Activated CD4-positive, CD25-positive, alpha-beta regulatory T cell treated with anti-CD3 and anti-CD28 coated beads, Interleukin-2, amount 50 U/mL, for 16 hours (primary cell): Measurements from ENCODE around the gene WDR41.
"Not testable (repeated sequence)": the region's sequence is repeated elsewhere in the genome, so short reads cannot be mapped to it uniquely, and the experiment has no call there.

ENCODE experiments used
- DNase-seq: peaks from one replicate; pipeline ENCODE4 v3.0.0-alpha.2; 2020; ENCODE audit warnings: low read depth, low spot score

Gene WDR41

DNA sequence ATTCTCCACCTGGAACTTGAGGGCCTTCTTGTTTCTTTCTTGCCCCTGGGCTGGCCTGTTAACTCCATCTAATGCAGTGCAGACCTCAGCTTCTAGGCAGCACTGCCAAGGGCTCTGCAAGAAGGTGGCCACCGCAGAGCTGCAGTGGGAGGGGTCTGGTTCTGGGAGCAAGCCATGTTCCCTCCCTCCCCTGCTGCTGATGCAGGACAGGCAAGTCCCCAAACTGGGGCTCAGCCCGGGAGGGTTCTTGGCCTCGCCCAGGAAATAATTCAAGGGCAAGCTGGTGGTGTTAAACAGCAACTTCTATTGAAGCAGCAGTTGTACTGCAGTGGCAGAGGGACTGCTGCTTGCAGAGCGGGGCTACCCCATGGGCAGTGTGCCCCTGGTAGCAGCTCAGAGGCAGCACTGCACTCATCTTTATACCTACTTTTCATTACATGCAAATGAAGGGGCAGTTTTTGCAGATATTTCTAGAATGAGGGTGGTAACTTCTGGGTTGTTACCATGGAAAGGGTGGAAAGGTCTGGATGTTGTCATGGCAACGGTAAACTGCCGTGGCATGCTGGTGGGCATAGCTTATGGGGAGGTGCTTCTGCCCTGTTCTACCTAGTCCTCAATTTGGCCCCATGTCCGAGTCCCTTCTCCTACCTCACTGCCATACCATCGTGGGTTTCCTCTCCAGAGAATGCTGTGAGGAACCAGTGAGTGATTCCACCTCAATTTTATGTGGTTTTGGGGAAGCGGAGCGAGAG is 82.1 kb downstream of the WDR41 start:
- no peak for DNase-seq

DNA sequence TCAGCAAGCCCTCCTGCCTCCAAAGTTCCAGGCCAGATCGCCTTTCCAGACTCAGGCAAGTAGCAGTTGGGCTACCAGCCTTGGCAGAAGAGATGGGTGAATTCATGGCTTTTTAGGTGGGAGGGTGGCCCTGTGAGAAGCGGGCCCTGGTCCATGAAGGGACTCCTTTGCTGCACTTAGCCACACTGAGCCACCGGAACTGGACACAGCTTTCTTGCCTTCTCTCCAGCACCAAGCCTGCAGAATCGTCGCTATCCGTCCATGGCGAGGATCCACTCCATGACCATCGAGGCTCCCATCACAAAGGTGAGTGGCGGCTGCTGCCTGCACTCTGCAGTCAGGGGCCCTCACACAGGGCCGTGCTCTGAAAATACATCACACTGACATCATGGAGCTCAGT is 85.0 kb downstream of the WDR41 start:
- no peak for DNase-seq

- DNase-seq: no peak
Observed at GRCh38 chr5:77402796-77403195, 89.3 kb downstream of the WDR41 start.

GRCh38 chr5:77400645-77401044 is 91.5 kb downstream of the WDR41 start:
- DNase-seq: no peak

DNA sequence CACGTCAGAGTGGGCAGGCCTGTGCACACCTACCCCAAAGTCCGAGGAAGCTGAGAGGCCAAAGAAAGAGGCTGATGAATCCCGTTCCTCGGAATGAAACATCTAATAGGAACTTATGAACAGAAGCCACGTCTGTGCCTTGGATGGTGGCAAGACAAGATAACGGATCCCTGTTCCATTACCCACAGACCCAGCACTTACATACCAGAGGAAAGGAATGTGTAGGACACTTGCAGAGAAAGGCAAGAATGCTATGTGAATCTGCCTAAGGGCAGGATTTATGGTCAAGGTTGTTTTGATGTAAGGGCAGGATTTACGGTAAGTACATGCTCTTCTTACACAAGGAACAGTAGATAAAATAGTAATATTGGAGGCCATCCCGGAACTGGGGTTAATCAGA is 93.2 kb downstream of the WDR41 start:
- DNase-seq: no peak

DNA sequence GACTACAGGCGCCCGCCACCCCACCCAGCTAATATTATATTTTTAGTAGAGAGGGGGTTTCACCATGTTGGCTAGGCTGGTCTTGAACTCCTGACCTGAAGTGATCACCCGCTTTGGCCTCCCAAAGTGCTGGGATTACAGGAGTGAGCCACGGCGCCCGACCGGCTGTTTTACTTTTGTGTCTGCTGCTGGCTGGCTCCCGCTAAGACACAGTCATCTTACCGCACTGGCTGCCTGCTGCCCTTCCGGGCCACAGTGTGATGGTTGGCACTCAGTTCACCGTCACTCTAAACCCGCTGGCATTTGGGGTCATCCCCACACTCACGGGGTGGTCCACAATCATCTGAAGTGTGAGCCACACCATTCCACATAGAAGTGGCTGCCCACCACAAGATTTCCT is 93.7 kb downstream of the WDR41 start:
- DNase-seq: no peak

GRCh38 chr5:77397686-77398292 is 94.3 kb downstream of the WDR41 start:
- DNase-seq: no peak

- no peak for DNase-seq
Observed at GRCh38 chr5:77396017-77396416, 96.1 kb downstream of the WDR41 start.

GRCh38 chr5:77394064-77394715 is 97.9 kb downstream of the WDR41 start:
- DNase-seq: no peak

- DNase-seq: no peak
Observed at GRCh38 chr5:77391240-77391765, 100.8 kb downstream of the WDR41 start.

- DNase-seq: no peak
Observed at GRCh38 chr5:77390795-77391194, 101.3 kb downstream of the WDR41 start.

GRCh38 chr5:77390221-77390620 is 101.9 kb downstream of the WDR41 start:
- no peak for DNase-seq

DNA sequence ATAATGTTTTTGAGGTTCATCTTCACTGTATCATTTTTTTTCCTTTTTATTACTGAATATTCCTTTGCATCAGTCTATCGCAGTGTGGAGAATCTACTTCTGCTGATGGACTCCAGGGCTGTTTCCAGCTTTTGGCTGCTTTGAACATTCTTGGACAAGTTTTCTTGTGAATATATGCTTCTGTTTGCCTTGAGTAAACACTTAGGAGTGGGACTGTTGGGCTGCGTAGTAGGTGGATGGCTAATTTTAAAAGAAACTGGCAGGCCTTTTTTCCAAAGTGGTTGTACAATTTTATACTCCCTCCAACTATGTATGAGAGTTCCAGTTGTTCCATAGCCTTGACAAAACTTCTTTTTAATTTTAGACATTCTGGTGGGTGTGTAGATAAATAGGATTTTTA is 102.4 kb downstream of the WDR41 start:
- no peak for DNase-seq

DNA sequence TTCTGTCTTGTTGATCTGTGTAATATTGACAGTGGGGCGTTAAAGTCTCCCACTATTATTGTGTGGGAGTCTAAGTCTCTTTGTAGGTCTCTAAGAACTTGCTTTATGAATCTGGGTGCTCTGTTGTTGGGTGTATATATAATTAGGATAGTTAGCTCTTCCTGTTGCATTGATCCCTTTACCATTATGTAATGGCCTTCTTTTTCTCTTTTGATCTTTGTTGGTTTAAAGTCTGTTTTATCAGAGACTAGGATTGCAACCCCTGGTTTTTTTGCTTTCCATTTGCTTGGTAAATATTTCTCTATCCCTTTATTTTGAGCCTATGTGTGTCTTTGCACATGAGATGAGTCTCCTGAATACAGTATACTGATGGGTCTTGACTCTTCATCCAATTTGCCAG is 105.8 kb downstream of the WDR41 start:
- DNase-seq: not testable (repeated sequence)

- DNase-seq: not testable (repeated sequence)
Observed at GRCh38 chr5:77383336-77383735, 108.8 kb downstream of the WDR41 start.
